Stomach smooth muscle (tissue), 2 donors: ENCODE results near the gene ANKRD44.

ENCODE experiments used
- H3K27ac ChIP-seq: one replicate; pipeline ENCODE4 v1.7.0; 2013; ENCODE audit warnings: mild to moderate bottlenecking, low read length, inconsistent platforms
- H3K27me3 ChIP-seq, 2 donors: one replicate each; pipeline ENCODE4 v1.7.0; 2013; ENCODE audit warnings: low read length in 2 of 2; ENCODE audit not compliant: insufficient read depth in 2 of 2, control insufficient read depth in 1 of 2
- H3K36me3 ChIP-seq, 2 donors: one replicate each; pipeline ENCODE4 v1.7.0; 2013; ENCODE audit warnings: low read length in 2 of 2; ENCODE audit not compliant: control insufficient read depth in 2 of 2, insufficient read depth in 2 of 2
- H3K4me1 ChIP-seq: one replicate; pipeline ENCODE4 v1.7.0; 2013; ENCODE audit warnings: low read length; ENCODE audit not compliant: control insufficient read depth, insufficient read depth
- H3K4me3 ChIP-seq, 2 donors: one replicate each; pipeline ENCODE4 v1.7.0; 2013; ENCODE audit warnings: low read length in 2 of 2
- H3K9ac ChIP-seq, 2 donors: one replicate each; pipeline ENCODE4 v1.7.0; 2013; ENCODE audit warnings: low read length in 2 of 2, mild to moderate bottlenecking in 1 of 2
- H3K9me3 ChIP-seq, 2 donors: one replicate each; pipeline ENCODE4 v1.7.0; 2013; ENCODE audit warnings: low read length in 2 of 2; ENCODE audit not compliant: control insufficient read depth in 2 of 2
- donor health status: healthy.
- donor health status: Pancreatic carcinoma.

Gene ANKRD44

GRCh38 chr2:196959281-196959680 lies 351.3 kb downstream of the ANKRD44 start:
- no peak overlapping the region for H3K27ac ChIP-seq
- H3K4me3 ChIP-seq: no peak overlapping the region
- H3K36me3 ChIP-seq: no peaks in the 10 kb centered on the region
- no peaks in the 10 kb centered on the region for H3K4me1 ChIP-seq
- H3K9me3 ChIP-seq: no peaks in the 10 kb centered on the region
- H3K9ac ChIP-seq: no peak overlapping the region
- no peaks in the 10 kb centered on the region for H3K27me3 ChIP-seq

- H3K4me1 ChIP-seq: no peaks in the 10 kb centered on the region
- no peaks in the 10 kb centered on the region for H3K36me3 ChIP-seq
- H3K27me3 ChIP-seq: no peaks in the 10 kb centered on the region
- H3K4me3 ChIP-seq: no peak overlapping the region
- no peaks in the 10 kb centered on the region for H3K9me3 ChIP-seq
- no peak overlapping the region for H3K9ac ChIP-seq
- H3K27ac ChIP-seq: no peak overlapping the region
Observed at GRCh38 chr2:196957881-196958525, 352.6 kb downstream of the ANKRD44 start.

GRCh38 chr2:196957442-196957841 lies 353.1 kb downstream of the ANKRD44 start:
- H3K4me1 ChIP-seq: no peaks in the 10 kb centered on the region

GRCh38 chr2:196956069-196956468 lies 354.5 kb downstream of the ANKRD44 start:
- H3K27ac ChIP-seq: no peak overlapping the region
- no peak overlapping the region for H3K9ac ChIP-seq
- H3K27me3 ChIP-seq: no peaks in the 10 kb centered on the region
- H3K4me3 ChIP-seq: no peak overlapping the region
- H3K36me3 ChIP-seq: no peaks in the 10 kb centered on the region
- H3K9me3 ChIP-seq: no peaks in the 10 kb centered on the region
- H3K4me1 ChIP-seq: no peaks in the 10 kb centered on the region

More at GRCh38 chr2:196957442-196957841, 353.1 kb downstream of the ANKRD44 start:
- Histone ChIP-seq H3K27ac (no peak overlapping the region), H3K36me3 (no peaks in the 10 kb centered on the region), H3K9ac (no peak overlapping the region), H3K9me3 (no peaks in the 10 kb centered on the region), H3K27me3 (no peaks in the 10 kb centered on the region), H3K4me3 (no peak overlapping the region)

DNA sequence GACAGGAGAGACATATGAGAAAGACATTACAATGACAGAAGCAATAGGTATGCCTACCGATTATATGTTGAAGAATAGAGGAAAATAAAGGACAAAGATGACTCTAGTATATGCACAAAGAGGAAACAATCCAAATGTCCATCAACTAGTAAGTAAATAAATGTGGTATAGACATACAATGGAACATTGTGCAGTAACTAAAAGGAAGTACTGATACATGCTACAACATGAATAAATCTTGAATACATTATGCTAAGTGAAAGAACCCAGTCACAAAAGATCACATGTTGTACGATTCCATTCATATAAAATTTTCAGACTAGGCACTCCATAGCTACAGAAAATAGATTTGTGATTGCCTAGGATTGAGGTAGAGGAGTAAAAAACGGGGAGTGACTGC lies 355.5 kb downstream of the ANKRD44 start:
- Histone ChIP-seq H3K9me3 (no peaks in the 10 kb centered on the region), H3K4me1 (no peaks in the 10 kb centered on the region), H3K4me3 (no peak overlapping the region), H3K27me3 (no peaks in the 10 kb centered on the region), H3K27ac (no peak overlapping the region), H3K36me3 (no peaks in the 10 kb centered on the region), H3K9ac (no peak overlapping the region)

DNA sequence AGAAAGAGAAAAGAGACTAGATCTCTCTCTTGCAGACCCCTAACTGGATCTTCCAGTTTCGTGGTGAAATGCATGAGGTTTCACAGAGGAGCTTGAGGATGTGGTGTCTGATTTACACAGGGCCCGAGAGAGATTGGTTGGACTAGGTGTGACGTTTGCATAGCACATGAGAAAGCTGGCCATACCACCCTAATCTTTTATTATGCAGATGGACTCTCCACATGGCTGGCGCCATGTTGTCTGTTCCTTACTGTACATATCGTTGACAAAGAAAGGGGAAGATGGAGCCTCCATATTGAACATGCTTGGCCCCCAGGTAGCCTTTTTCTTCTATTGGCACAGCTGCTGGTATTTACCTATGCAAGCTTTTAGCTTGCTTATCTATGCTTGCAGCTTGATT lies 356.6 kb downstream of the ANKRD44 start:
- no peaks in the 10 kb centered on the region for H3K4me1 ChIP-seq
- H3K4me3 ChIP-seq: no peak overlapping the region
- H3K27me3 ChIP-seq: no peaks in the 10 kb centered on the region
- H3K9ac ChIP-seq: no peak overlapping the region
- H3K9me3 ChIP-seq: no peaks in the 10 kb centered on the region
- H3K27ac ChIP-seq: no peak overlapping the region
- no peaks in the 10 kb centered on the region for H3K36me3 ChIP-seq

- Histone ChIP-seq H3K27ac (no peak overlapping the region), H3K9ac (no peak overlapping the region), H3K27me3 (no peaks in the 10 kb centered on the region), H3K4me3 (no peak overlapping the region), H3K4me1 (no peaks in the 10 kb centered on the region), H3K36me3 (no peaks in the 10 kb centered on the region), H3K9me3 (no peaks in the 10 kb centered on the region)
Observed at GRCh38 chr2:196952936-196953335, 357.6 kb downstream of the ANKRD44 start.

- H3K9me3 ChIP-seq: no peaks in the 10 kb centered on the region
- H3K27me3 ChIP-seq: no peaks in the 10 kb centered on the region
Observed at GRCh38 chr2:196951973-196952372, 358.6 kb downstream of the ANKRD44 start.

GRCh38 chr2:196949116-196949515 lies 361.5 kb downstream of the ANKRD44 start:
- H3K4me3 ChIP-seq: no peak overlapping the region
- no peaks in the 10 kb centered on the region for H3K4me1 ChIP-seq
- H3K27ac ChIP-seq: no peak overlapping the region
- H3K27me3 ChIP-seq: no peaks in the 10 kb centered on the region
- H3K9me3 ChIP-seq: no peaks in the 10 kb centered on the region
- no peaks in the 10 kb centered on the region for H3K36me3 ChIP-seq
- no peak overlapping the region for H3K9ac ChIP-seq

More at GRCh38 chr2:196951973-196952372, 358.6 kb downstream of the ANKRD44 start:
- Histone ChIP-seq H3K4me1 (no peaks in the 10 kb centered on the region), H3K9ac (no peak overlapping the region), H3K27ac (no peak overlapping the region), H3K4me3 (no peak overlapping the region), H3K36me3 (no peaks in the 10 kb centered on the region)

GRCh38 chr2:196944570-196944969 lies 366.0 kb downstream of the ANKRD44 start:
- Histone ChIP-seq H3K4me1 (no peaks in the 10 kb centered on the region), H3K9ac (no peak overlapping the region), H3K4me3 (no peak overlapping the region), H3K36me3 (no peaks in the 10 kb centered on the region), H3K9me3 (no peaks in the 10 kb centered on the region), H3K27ac (no peak overlapping the region), H3K27me3 (no peaks in the 10 kb centered on the region)

GRCh38 chr2:196941398-196942078 lies 369.0 kb downstream of the ANKRD44 start:
- H3K27me3 ChIP-seq: no peaks in the 10 kb centered on the region
- H3K9ac ChIP-seq: no peak overlapping the region
- no peaks in the 10 kb centered on the region for H3K36me3 ChIP-seq
- H3K27ac ChIP-seq: no peak overlapping the region
- H3K4me1 ChIP-seq: no peaks in the 10 kb centered on the region
- H3K4me3 ChIP-seq: no peak overlapping the region
- no peaks in the 10 kb centered on the region for H3K9me3 ChIP-seq
